Loucy (cell line): Measurements from ENCODE around the gene GLRB.
A peak's percentile ranks its signal among the peaks of the same experiment; 100 is the strongest.

Source experiments
- H2AFZ ChIP-seq: fragments of 200-600 bp; sonication (generic); 2 replicates; pipeline ENCODE4 v1.6.0; 2016; ENCODE audit warnings: antibody characterized with exemption, mild to moderate bottlenecking, low read length, moderate library complexity
- H3F3A ChIP-seq: fragments of 200-600 bp; 2 replicates; pipeline ENCODE4 v1.6.0; 2016; ENCODE audit warnings: antibody characterized with exemption, low read depth, mild to moderate bottlenecking
- H3K27me3 ChIP-seq: fragments of 200-600 bp; sonication (generic); 2 replicates; pipeline ENCODE4 v1.6.1; 2014; ENCODE audit warnings: low read length, mild to moderate bottlenecking; ENCODE audit not compliant: insufficient read depth, poor library complexity, severe bottlenecking
- H3K36me3 ChIP-seq: fragments of 200-600 bp; sonication (generic); 2 replicates; pipeline ENCODE4 v1.6.1; 2016; ENCODE audit warnings: low read length; ENCODE audit not compliant: insufficient read depth
- H3K4me1 ChIP-seq: fragments of 200-600 bp; sonication (generic); 2 replicates; pipeline ENCODE4 v1.5.1; 2014; ENCODE audit warnings: low read length, mild to moderate bottlenecking; ENCODE audit not compliant: insufficient read depth, poor library complexity, severe bottlenecking
- H3K4me2 ChIP-seq: fragments of 200-600 bp; sonication (generic); 2 replicates; pipeline ENCODE4 v1.6.0; 2014; ENCODE audit warnings: antibody characterized with exemption, low read length, low read depth, mild to moderate bottlenecking; ENCODE audit not compliant: poor library complexity, severe bottlenecking
- H3K4me3 ChIP-seq: fragments of 200-600 bp; sonication (generic); 2 replicates; pipeline ENCODE4 v1.5.1; 2014; ENCODE audit warnings: low read length, mild to moderate bottlenecking, mixed read lengths; ENCODE audit not compliant: poor library complexity, severe bottlenecking
- H3K79me2 ChIP-seq: fragments of 200-600 bp; sonication (generic); 2 replicates; pipeline ENCODE4 v1.6.1; 2014; ENCODE audit warnings: low read length; ENCODE audit not compliant: insufficient read depth
- H3K9ac ChIP-seq: fragments of 200-600 bp; sonication (generic); 2 replicates; pipeline ENCODE4 v1.6.0; 2014; ENCODE audit warnings: mild to moderate bottlenecking, low read depth, low read length, moderate library complexity; ENCODE audit not compliant: poor library complexity, severe bottlenecking
- H3K9me2 ChIP-seq: fragments of 200-600 bp; sonication (generic); replicated peaks from 2 replicates; pipeline ENCODE4 v1.6.1; 2016; ENCODE audit warnings: low read depth, low read length, mixed read lengths
- H3K9me3 ChIP-seq: fragments of 200-600 bp; sonication (generic); 2 replicates; pipeline ENCODE4 v1.6.1; 2014; ENCODE audit warnings: mild to moderate bottlenecking, antibody characterized with exemption, low read length, low read depth; ENCODE audit not compliant: insufficient read depth
- H4K20me1 ChIP-seq: fragments of 200-600 bp; sonication (generic); 2 replicates; pipeline ENCODE4 v1.6.0; 2014; ENCODE audit warnings: antibody characterized with exemption, low read length, mild to moderate bottlenecking; ENCODE audit not compliant: insufficient read depth, poor library complexity, severe bottlenecking
- CTCF ChIP-seq: fragments of 200-600 bp; sonication (generic); conservative IDR thresholded peaks from 2 replicates; pipeline ENCODE4 v1.5.1; 2014; ENCODE audit warnings: mild to moderate bottlenecking, antibody characterized with exemption, low read length
- EZH2phosphoT487 ChIP-seq: fragments of 200-600 bp; IDR thresholded peaks from 2 replicates; pipeline ENCODE4 v1.6.1; 2018; ENCODE audit warnings: antibody characterized with exemption, mild to moderate bottlenecking, moderate library complexity, borderline replicate concordance

Gene GLRB

GRCh38 chr4:157043131-157043530, 32.8 kb upstream of the GLRB start:
- no peaks in the 10 kb centered on the region for H3K9me3 ChIP-seq
- H3K79me2 ChIP-seq: no peaks in the 10 kb centered on the region
- no peaks in the 10 kb centered on the region for H3K27me3 ChIP-seq
- no peak overlapping the region for H3K4me2 ChIP-seq
- no peaks in the 10 kb centered on the region for H3K9me2 ChIP-seq
- no peak overlapping the region for H2AFZ ChIP-seq
- TF ChIP-seq EZH2phosphoT487 (no peak), CTCF (no peak)
- H3K4me3 ChIP-seq: no peak overlapping the region
- H4K20me1 ChIP-seq: no peaks in the 10 kb centered on the region
- no peaks in the 10 kb centered on the region for H3K36me3 ChIP-seq
- H3K4me1 ChIP-seq: no peaks in the 10 kb centered on the region
- no peaks in the 10 kb centered on the region for H3F3A ChIP-seq
- no peak overlapping the region for H3K9ac ChIP-seq

DNA sequence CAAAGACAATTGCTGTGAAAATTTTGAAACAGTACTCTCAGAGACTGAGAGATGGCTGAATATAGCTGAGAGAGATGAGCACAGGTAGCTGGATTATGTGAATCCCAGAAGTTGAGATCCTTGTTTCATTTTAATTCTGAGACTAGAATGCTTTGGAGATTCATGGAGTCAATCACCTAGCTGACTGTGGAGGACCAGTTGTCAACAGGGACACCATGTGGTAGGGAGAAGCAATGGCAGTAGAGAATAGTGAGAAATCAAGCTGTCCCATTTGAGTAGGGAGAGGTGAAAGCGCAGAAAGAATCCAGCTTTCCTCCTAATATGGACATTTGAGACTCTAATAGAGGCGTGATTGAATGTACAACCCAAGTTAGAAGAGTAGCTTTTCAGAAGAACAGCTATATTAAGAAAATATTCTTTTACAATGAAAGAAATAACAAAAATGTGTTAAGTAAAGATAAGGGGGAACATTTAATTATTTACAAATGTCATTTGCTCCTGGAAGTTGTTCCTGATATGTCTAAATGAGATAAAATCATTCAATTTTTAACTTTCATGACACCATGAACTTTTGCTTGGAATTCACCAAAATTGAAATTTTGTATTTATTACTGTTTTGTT, 30.3 kb upstream of the GLRB start:
- Histone ChIP-seq H3K4me2 (no peak overlapping the region), H3K9me2 (no peaks in the 10 kb centered on the region), H3K79me2 (no peaks in the 10 kb centered on the region), H3F3A (no peaks in the 10 kb centered on the region), H3K4me3 (no peak overlapping the region), H3K9me3 (no peaks in the 10 kb centered on the region), H3K36me3 (no peaks in the 10 kb centered on the region), H2AFZ (no peak overlapping the region), H3K9ac (no peak overlapping the region), H3K27me3 (no peaks in the 10 kb centered on the region), H3K4me1 (no peaks in the 10 kb centered on the region), H4K20me1 (no peaks in the 10 kb centered on the region)
- TF ChIP-seq EZH2phosphoT487 (no peak), CTCF (peak; percentile 68)

DNA sequence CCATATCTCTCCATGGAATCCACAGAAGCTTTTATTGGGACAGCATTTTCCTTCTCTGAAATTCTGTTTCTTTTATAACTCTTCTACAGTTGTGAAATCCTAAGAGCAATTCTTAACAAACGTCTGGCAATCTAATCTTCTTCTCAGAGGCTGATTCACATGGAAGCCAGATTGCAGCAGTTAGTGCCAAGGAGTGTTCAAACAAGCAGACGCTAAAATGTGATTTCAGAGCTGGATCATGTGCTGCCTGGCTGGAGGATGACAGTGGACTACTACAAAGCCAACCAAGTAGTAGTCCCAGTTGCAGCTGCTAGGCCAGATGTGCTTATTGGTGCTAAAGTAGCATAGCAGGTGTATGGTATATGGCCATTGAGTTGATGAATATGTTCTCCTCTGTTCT, 27.7 kb upstream of the GLRB start:
- H3K9ac ChIP-seq: no peak overlapping the region
- H3K27me3 ChIP-seq: no peaks in the 10 kb centered on the region
- no peak for TF ChIP-seq CTCF
- TF ChIP-seq EZH2phosphoT487: no peak
- no peaks in the 10 kb centered on the region for H3K36me3 ChIP-seq
- no peaks in the 10 kb centered on the region for H4K20me1 ChIP-seq
- H3K4me3 ChIP-seq: no peak overlapping the region
- no peaks in the 10 kb centered on the region for H3K79me2 ChIP-seq
- no peak overlapping the region for H2AFZ ChIP-seq
- no peaks in the 10 kb centered on the region for H3K9me3 ChIP-seq
- no peaks in the 10 kb centered on the region for H3F3A ChIP-seq
- H3K9me2 ChIP-seq: no peaks in the 10 kb centered on the region
- no peak overlapping the region for H3K4me2 ChIP-seq
- H3K4me1 ChIP-seq: no peaks in the 10 kb centered on the region
